ENCODE measurements around the gene ARRDC4.
"Not testable (repeated sequence)": the region's sequence is repeated elsewhere in the genome, so short reads cannot be mapped to it uniquely, and the experiment has no call there.

Gene ARRDC4

DNA sequence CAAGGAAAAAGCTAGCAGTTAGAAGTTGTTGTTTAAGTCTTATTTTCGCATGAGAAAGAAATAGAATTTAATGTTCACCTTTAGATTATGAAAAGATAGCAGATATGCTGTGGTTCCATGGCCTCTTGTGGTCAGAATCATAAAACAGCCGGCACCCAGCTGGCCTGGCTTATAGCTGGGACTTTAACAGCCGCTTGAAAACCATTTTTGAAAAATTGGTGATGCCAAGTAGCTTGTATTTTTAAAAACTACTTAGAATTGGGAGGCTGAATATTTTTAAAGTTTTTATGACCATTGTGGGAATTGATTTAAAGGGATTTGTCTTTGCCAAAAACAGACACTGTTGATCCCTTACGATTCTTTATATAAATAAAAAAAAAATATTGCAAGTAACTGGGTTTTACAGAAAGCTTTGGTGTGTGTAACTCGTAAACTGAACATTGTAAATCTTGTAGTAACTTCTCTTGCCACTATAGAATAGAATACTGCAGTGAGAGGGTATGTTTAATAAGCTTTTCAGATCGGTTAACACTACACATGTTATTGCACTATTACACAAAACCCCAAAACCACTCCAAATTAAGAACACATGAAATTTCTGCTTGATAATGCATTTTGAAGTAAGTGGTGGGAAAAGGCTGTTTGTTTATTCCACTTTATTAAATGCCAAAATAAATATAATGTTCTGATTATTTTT is 6.6 kb downstream of the ARRDC4 start:
- no peak for DNase-seq

DNA sequence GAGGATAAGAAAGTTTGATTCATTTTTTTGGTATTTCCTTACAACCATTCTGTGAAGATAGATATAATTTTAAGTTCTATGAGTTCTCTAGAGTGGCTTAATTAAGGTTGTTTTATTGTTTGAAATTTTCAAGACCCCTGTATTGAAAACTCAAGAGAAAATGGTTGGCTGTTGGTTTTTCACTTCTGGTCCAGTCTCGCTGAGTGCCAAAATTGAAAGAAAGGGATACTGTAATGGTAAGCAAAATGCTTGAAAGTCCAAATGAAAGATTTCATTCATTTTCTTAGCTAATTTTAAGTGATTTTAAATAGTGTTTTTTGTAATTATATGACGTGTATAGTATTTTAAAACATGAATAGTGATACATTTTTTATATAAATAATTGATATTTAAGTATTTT is 7.4 kb downstream of the ARRDC4 start:
- no peak for DNase-seq

GRCh38 chr15:97968380-97968779 is 7.9 kb downstream of the ARRDC4 start:
- DNase-seq: no peak

DNA sequence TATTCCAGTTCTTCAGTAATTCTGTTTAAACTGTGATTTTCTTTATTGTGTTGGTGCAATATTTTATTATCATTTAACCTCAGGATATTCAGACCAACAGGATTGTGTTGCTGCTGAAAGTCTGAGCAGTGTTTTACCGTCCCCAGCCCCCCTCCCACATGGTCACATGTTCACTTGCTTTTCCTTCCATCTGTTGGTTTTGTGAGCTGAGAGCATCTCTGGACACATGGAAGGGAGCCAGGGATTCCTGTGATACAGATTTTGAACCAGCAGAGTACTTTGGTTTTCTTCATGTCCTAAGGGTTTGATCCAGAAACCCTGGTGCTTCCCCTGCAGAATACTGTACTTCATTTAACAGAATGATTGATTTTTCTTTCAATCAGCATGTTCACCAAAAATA is 11.9 kb downstream of the ARRDC4 start:
- no peak for DNase-seq

DNA sequence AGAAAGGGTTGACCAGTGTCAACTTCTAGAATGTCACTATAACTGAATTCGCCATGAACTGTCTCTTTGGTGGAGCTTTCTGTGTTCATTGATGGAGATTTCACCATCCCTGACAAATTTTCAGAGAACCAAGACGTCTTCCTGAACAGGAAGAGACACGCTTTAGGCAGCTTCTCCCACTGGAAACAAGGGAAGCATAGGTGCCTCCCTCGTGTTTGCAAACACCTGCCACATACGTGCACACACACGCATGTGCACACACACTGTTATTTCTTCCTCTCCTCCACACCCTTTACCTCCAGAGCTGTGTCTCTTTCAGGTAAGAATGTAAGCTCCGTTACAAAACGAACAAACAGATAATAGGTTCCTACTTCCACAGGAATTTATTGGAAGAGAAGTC is 15.6 kb downstream of the ARRDC4 start:
- DNase-seq: no peak

- no peak for DNase-seq
Observed at GRCh38 chr15:97976766-97977503, 16.4 kb downstream of the ARRDC4 start.

GRCh38 chr15:97977734-97978133 is 17.2 kb downstream of the ARRDC4 start:
- no peak for DNase-seq

DNA sequence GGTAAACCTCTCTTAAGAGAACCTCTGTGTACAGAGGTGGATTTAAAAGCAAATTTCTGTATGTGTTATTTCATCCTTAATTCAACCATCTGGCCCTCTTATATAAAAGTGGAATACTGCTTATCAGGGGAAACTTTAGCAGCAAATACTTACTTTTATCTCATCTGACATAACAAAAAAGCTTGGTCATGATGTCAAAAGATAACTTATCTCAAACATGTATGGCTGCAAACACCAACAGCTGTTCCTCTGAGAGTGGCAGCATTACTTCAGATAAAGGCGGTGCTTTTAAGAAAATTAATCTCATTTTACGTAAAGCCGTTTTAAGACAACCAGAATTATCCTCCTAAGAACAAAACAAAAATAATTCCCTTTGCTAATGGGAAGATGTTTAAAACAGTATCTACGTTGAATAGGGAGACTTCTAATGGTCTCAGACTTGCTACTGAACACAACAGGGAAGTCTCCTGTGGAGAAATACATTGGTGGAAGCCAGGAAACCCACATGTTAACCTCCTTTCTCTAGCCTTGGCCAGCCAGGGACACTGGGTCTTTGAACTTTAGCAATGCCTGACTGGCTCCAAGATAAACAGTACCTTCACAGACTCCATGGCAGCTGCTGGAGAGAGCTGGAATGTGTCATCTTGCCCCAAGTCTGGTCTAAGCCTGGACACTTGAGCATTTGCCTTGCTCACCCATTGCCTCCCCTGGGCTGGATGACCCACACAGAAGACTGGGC is 18.1 kb downstream of the ARRDC4 start:
- DNase-seq: no peak

GRCh38 chr15:97979140-97979520 is 18.6 kb downstream of the ARRDC4 start:
- no peak for DNase-seq

DNA sequence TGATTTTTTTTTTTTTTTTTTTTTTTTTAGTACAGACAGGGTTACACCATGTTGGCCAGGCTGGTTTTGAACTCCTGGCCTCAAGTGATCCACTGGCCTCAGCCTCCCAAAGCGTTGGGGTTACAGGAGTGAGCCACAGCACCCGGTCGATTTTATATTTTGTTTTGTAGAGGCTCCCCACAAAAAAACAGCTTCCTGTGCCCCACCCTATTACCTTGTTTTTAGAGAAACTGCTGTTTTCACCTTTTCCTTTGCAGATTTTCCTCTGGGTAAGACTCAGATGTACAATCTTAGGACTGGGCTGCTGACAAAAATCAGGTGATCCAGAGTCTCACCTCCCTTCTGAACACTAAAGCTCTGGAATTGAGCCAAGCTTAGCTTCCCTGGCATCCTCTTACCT is 20.6 kb downstream of the ARRDC4 start:
- DNase-seq: no peak

DNA sequence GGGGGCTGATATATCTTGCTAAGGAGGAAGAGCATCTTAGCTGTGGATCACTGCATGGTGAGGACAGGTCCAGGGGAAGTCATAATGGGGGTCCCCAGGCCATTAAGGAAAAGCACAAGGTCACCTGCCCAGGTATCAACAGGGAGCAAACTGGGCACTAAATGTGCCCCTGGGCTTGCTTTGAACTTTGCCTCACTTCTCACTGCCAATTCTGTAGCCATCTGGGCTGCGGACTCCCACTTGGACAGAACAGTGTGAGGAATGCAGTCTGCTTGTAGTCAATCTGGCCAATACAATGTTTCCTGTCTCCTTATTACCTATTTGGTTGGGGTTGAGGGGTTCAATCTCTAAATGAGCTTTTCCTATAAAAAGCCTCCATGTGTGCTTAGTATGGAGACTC is 21.3 kb downstream of the ARRDC4 start:
- DNase-seq: no peak

DNA sequence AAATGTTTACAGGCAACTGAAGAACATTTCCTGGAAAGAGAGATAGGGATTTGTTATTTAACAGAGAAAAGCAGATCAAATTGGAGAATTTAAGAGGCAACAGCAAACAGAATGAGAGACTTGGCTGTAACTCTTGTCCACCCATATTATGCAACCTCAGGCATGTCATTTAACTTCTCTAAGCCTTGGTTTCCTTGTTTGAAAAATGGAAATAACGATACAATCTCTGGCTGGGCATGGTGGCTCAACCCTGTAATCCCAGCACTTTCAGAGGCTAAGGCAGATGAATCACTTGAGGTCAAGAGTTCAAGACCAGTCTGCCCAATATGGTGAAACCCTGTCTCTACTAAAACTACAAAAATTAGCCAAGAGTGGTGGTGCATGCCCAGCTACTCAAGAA is 23.7 kb downstream of the ARRDC4 start:
- DNase-seq: no peak

DNA sequence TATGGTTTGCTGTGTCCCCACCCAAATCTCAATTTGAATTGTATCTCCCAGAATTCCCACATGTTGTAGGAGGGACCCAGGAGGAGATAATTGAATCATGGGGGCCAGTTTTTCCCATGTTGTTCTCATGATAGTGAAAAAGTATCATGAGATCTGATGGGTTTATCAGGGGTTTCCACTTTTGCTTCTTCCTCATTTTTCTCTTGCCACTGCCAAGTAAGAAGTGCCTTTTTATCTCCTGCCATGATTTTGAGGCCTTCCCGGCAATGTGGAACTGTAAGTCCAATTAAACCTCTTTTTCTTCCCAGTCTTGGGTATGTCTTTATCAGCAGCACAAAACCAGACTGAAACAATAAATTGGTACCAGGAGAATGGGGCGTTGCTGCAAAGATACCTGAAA is 25.5 kb downstream of the ARRDC4 start:
- DNase-seq: not testable (repeated sequence)

- no peak for DNase-seq
Observed at GRCh38 chr15:97986781-97987180, 26.3 kb downstream of the ARRDC4 start.

DNA sequence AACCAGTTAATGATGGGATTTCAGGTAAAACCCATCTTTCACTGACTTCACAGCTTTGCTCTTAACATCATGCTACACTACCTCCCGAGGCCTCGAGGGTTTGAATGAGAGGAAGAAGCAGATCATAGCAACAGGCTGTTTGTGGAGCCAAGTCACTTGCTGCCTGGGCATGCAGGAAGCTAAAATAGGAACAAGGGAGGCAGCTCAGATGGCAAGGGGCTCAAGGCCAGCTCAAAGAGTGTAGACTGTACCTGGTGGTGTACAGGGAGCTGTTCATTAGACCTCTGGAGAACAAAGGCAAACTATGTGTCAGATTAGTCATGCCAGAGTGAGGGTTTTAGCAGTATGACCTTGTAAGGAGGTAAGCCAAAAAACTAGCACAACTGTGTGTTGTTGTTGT is 28.8 kb downstream of the ARRDC4 start:
- DNase-seq: no peak

- no peak for DNase-seq
Observed at GRCh38 chr15:97991972-97992541, 31.6 kb downstream of the ARRDC4 start.

- DNase-seq: no peak
Observed at GRCh38 chr15:97992823-97993222, 32.3 kb downstream of the ARRDC4 start.

GRCh38 chr15:97993310-97993738 is 32.8 kb downstream of the ARRDC4 start:
- no peak for DNase-seq

- DNase-seq: no peak
Observed at GRCh38 chr15:97994236-97994635, 33.7 kb downstream of the ARRDC4 start.

DNA sequence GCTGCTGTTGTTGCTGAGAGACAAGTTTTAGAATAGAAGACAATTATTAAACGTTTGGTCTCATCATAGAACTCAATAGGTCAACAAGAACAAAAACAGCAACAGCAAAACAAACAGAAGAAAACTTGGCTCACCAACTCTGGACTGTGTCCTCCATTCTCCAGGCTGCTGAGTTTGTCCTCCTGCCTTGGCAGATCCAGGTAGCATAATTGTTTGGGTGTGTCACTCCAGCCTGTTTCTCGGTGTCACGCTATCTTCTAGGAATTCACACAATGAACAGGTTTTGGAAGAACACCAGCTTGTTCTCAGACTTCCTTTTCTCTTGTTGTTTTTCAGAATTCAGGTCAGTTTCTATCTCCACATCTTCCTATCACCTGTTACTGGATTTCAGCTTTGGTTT is 34.7 kb downstream of the ARRDC4 start:
- no peak for DNase-seq

- no peak for DNase-seq
Observed at GRCh38 chr15:97995881-97996603, 35.5 kb downstream of the ARRDC4 start.

- no peak for DNase-seq
Observed at GRCh38 chr15:97998307-97999071, 38.0 kb downstream of the ARRDC4 start.
